Measurements from ENCODE around the gene BMI1. TPM values are rescaled to one million over a fixed set of nuclear protein-coding genes. Genes with fewer than 3 reads are reported as not detected.

The BMI1 gene
- total RNA-seq, 2 experiments from 2014 or later, result 58.8 to 63.5 TPM

DNA sequence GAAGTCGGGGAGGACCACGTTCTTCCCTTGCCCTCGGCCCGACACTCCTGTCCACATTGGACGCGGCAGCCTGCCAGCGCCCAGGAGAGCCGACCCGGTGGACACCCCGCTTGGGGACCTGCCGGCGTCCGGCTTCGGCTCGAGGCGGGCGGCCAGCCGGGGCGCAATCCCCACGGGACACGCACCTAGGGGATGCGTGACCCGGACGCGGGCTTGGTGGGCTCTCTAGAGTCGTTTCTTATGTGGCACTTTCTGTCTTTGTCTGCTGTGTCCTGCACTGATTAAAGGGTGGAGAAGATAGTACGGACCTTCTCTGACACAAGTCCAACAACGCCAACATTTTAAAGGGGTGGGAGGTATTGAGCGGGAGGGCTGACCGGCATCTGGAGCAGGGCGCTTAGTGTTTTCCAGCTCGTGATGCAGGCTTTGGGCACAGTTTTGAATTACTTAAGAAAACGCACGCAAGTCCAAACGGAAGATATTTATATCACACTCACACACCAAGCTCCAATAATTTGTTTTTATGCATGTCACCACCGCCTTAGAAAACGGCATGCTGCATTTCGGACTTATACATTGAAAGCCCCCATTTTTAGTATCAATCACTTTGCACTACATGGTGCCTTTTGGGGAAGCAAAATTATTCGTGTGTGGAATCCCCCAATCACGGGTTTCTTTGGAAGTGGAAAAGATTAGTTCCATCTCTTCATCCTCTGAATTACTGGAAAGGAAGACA, 20.5 kb downstream of the BMI1 start:
- Mint-ChIP-seq H3K27ac (peak overlapping the region; percentile 38), H3K4me1 (ENCODE audit: low read depth) (peaks cover 29% of the 10 kb centered on the region), H3K9me3 (no peaks in the 10 kb centered on the region), H3K36me3 (peaks cover 5% of the 10 kb centered on the region), H3K27me3 (peaks cover 65% of the 10 kb centered on the region), H3K4me3 (peak overlapping the region; percentile 69)
- no peak for DNase-seq
- POLR2A ChIA-PET, result interaction anchor here (1.4 to 2.1 kb wide), 2 partner anchors 17 to 95 kb away, joined by 6 to 9 read pairs; no protein-coding TSS in a partner anchor
- intact Hi-C loops (cut with micrococcal nuclease), result loop anchor here (2.0 kb wide), 6 partner anchors 17 to 339 kb away; partner anchors contain the start of gene DNAJC1
- CTCF ChIA-PET, result interaction anchor here (1.1 kb wide), 1 partner anchor 331 kb away, joined by 3 read pairs; no protein-coding TSS in a partner anchor

DNA sequence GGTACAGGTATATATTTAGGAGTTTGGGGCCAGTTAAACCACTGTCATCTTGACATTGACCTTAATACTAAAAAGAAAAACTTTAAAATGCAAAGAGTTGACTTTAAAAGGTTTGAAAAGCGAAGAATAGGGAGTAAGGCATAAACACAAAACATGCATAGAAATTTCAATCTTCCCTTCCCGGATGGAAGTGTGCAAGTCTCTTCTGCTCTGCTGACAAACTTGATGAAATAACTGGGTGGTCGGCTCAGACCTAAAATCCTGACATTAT, 21.0 kb downstream of the BMI1 start:
- Mint-ChIP-seq H3K9me3 (no peaks in the 10 kb centered on the region), H3K4me1 (ENCODE audit: low read depth) (peaks cover 26% of the 10 kb centered on the region), H3K36me3 (peaks cover 5% of the 10 kb centered on the region), H3K4me3 (peak overlapping the region; percentile 69), H3K27ac (no peak overlapping the region), H3K27me3 (peaks cover 63% of the 10 kb centered on the region)
- ChIA-PET CTCF (interaction anchor here (1.1 kb wide), 1 partner anchor 332 kb away, joined by 3 read pairs; no protein-coding TSS in a partner anchor), POLR2A (interaction anchor here (2.1 kb wide), 1 partner anchor 95 kb away, joined by 6 read pairs; no protein-coding TSS in a partner anchor)
- no peak for DNase-seq
- intact Hi-C loops (cut with micrococcal nuclease), result loop anchor here (2.0 kb wide), 6 partner anchors 17 to 339 kb away; partner anchors contain the start of gene DNAJC1

DNA sequence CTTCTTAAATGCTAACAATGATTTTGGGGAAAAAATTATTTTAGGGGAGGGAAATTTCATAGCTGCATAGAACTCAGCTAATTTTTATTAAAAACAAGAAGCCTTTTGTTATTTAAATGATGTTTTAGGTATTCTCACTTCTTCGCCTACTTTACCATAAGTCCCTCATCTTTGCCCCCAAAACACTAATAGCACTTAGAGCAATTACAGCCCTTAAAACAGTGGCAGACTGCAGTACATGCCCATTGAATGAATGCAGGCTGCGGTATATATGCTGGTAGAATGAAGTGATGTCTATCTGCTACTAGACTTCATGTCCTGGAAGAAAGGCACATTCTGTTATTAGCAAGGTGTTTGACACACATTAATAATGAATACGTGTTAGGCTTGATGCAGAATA, 21.5 kb downstream of the BMI1 start:
- no peak for DNase-seq
- no peaks in the 10 kb centered on the region for H3K9me3 Mint-ChIP-seq
- H3K4me1 Mint-ChIP-seq (ENCODE audit: low read depth), result peaks cover 23% of the 10 kb centered on the region
- H3K27ac Mint-ChIP-seq, result no peak overlapping the region
- intact Hi-C loops (cut with micrococcal nuclease), result no loop called here
- peaks cover 60% of the 10 kb centered on the region for H3K27me3 Mint-ChIP-seq
- H3K36me3 Mint-ChIP-seq, result peaks cover 5% of the 10 kb centered on the region
- ChIA-PET CTCF (no interaction called here), POLR2A (no interaction called here)
- no peak overlapping the region for H3K4me3 Mint-ChIP-seq

DNA sequence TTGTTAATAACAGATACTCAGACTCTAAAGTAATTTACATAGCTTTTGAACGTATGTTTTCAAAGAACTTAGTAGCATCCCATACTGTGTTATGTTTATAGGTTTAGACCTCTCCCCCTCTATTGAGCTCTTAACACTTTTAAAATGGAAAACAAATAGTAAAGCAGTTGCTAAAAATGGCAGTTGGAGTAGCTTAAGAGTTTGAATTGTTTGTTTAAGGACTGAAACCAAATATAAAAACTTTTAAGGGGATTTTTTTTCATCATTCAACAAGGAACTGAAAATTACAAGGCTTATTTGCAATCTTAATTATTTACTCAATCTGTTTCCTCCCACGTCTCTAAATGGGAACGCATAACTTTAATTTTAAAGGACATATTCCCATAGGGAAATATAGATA, 22.8 kb downstream of the BMI1 start:
- no peak for DNase-seq
- peaks cover 21% of the 10 kb centered on the region for H3K4me1 Mint-ChIP-seq (ENCODE audit: low read depth)
- peaks cover 55% of the 10 kb centered on the region for H3K27me3 Mint-ChIP-seq
- intact Hi-C loops (cut with micrococcal nuclease), result no loop called here
- POLR2A ChIA-PET, result no interaction called here
- no peak overlapping the region for H3K4me3 Mint-ChIP-seq
- H3K27ac Mint-ChIP-seq, result no peak overlapping the region
- CTCF ChIA-PET, result interaction anchor here (0.9 to 1.2 kb wide), 4 partner anchors 28 to 645 kb away, joined by 3 to 4 read pairs (median 4); partner anchors contain the start of gene COMMD3
- H3K36me3 Mint-ChIP-seq, result peaks cover 5% of the 10 kb centered on the region
- no peaks in the 10 kb centered on the region for H3K9me3 Mint-ChIP-seq

DNA sequence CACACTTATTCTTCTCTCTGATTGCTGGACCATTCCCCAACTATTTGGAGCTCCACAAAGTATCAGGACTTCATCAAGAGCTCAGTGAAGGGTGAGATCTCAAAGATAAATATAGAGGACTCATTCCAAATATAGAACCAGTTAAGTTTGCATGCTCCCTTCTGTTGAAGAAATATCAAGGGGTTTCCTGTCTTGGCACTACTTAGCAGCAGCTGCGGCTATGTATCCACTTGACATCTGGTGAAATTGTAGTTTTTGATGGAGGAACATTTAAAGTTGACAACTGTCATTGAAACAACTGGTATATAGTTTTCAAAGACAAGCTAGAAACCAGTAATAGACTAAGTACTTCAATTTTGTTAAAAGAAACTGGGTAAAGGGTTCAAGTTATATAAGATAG, 23.4 kb downstream of the BMI1 start:
- intact Hi-C loops (cut with micrococcal nuclease), result no loop called here
- Mint-ChIP-seq H3K4me3 (no peak overlapping the region), H3K4me1 (ENCODE audit: low read depth) (peaks cover 20% of the 10 kb centered on the region), H3K27me3 (peaks cover 52% of the 10 kb centered on the region), H3K27ac (no peak overlapping the region), H3K9me3 (no peaks in the 10 kb centered on the region), H3K36me3 (peaks cover 5% of the 10 kb centered on the region)
- POLR2A ChIA-PET, result no interaction called here
- CTCF ChIA-PET, result interaction anchor here (0.9 to 1.2 kb wide), 3 partner anchors 28 to 645 kb away, joined by 3 to 4 read pairs (median 4); partner anchors contain the start of gene COMMD3
- DNase-seq, result no peak

DNA sequence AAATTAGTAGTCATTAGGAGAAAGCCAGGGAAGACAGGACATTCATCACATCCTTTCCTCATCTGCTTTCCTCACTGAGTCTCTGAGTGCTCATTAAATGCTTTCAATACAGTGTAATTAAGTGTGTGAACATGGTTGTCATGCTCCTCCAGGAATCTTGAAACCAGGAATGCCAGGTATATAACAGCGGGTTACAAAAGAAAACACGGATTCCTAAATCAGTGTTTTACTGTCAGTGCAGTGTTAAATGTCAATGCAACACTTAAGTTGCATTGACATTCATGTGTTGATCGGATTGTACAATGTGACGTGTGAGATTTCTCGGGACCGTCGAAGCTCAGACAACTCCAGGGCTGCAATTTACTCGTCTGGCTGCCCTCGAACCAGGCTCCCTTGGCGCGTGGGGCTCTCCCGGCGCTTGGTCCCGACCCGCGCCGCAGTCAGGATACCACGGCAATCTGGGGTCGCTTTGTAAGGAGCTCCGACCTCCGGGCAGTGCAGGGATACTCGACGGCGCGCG, 23.9 kb downstream of the BMI1 start:
- peaks cover 20% of the 10 kb centered on the region for H3K4me1 Mint-ChIP-seq (ENCODE audit: low read depth)
- H3K9me3 Mint-ChIP-seq, result no peaks in the 10 kb centered on the region
- no peak overlapping the region for H3K27ac Mint-ChIP-seq
- H3K4me3 Mint-ChIP-seq, result peak overlapping the region; percentile 56
- H3K27me3 Mint-ChIP-seq, result peaks cover 52% of the 10 kb centered on the region
- intact Hi-C loops (cut with micrococcal nuclease), result no loop called here
- peaks cover 5% of the 10 kb centered on the region for H3K36me3 Mint-ChIP-seq
- ChIA-PET CTCF (no interaction called here), POLR2A (interaction anchor here (1.2 kb wide), 1 partner anchor 341 kb away, joined by 3 read pairs; the partner anchor contains the start of gene DNAJC1)
- no peak for DNase-seq

DNA sequence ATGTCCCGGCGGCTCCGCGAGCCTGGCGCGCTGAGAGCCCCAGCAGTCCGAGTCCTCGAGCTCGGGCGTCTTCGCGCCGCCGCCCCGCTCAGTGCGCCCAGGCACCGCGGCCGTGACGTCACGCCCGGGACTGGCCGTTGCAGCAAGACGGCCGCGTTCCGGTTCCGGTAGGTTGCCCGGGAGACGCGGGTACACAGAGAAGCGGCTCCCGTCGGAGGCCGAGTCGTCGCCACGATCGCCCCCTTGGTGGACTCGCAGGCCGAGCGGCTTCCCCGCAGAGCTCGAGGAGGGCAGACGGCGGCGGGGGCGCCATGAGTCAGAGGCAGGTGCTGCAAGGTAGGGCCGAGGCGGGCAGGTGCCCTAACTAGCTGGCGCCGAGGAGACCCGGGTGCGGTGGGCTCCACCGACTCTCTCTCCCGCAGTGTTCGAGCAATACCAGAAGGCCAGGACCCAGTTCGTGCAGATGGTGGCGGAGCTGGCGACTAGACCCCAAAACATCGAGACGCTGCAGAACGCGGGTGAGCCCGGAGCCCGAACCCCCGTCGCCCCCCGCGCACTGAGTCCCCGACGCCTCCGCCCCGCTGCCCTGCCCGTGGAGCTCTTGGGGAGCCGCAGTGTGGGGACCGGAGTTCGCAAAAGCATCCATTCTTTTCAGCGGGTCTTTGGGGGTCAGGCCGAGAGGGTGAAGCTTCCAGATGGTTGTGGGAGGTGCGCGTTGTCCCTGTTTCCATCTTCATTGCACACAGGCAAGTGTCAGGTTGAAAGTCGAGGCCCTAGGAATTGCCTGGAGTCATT, 24.6 kb downstream of the BMI1 start, which contains the start of gene SPAG6:
SPAG6 (plus strand) TSS at position 196 of the 795 bp plus-strand sequence; CDS start at position 312, 116 bp downstream.
- H3K4me3 Mint-ChIP-seq, result peak within 1 kb of the TSS; percentile 56
- ChIA-PET POLR2A (interaction anchor here (1.2 kb wide), 1 partner anchor 342 kb away, joined by 3 read pairs; the partner anchor contains the start of gene DNAJC1), CTCF (interaction anchor here (0.7 kb wide), 1 partner anchor 757 kb away, joined by 3 read pairs; no protein-coding TSS in a partner anchor)
- H3K27me3 Mint-ChIP-seq, result peaks cover 50% of the 10 kb centered on the region
- DNase-seq, result peak; percentile 75
- no peak within 1 kb of the TSS for H3K27ac Mint-ChIP-seq
- H3K36me3 Mint-ChIP-seq, result peaks cover 3% of the 10 kb centered on the region
- H3K9me3 Mint-ChIP-seq, result no peaks in the 10 kb centered on the region
- intact Hi-C loops (cut with micrococcal nuclease), result no loop called here
- H3K4me1 Mint-ChIP-seq (ENCODE audit: low read depth), result peaks cover 16% of the 10 kb centered on the region

DNA sequence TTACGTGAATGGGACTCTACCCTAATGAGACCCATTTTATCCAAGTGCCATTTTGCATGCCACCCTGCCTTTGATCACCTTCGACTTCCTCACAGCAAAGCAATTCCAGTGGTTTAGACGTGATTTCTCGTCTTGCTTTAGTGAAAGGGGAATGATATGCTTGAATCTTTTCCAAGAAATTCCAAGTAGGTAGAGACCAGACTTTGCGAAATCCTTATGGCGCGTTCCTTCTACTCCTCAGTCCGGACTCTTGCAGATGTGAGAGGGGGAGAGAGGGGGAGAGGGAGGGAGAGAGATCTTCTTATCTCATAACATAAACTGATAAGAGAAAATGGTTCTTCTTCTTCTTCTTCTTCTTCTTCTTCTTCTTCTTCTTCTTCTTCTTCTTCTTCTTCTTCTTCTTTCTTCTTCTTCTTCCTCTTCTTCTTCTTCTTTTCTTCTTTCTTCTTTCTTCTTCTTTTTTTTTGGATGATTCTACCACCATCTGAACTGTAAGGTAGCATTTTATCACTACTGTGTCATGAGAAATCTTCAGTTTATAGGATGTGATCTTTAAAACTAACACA, 25.3 kb downstream of the BMI1 start:
- DNase-seq, result no peak
- H3K4me3 Mint-ChIP-seq, result peak overlapping the region; percentile 54
- H3K27me3 Mint-ChIP-seq, result peaks cover 50% of the 10 kb centered on the region
- no peaks in the 10 kb centered on the region for H3K9me3 Mint-ChIP-seq
- H3K27ac Mint-ChIP-seq, result no peak overlapping the region
- POLR2A ChIA-PET, result interaction anchor here (1.2 kb wide), 1 partner anchor 342 kb away, joined by 3 read pairs; the partner anchor contains the start of gene DNAJC1
- intact Hi-C loops (cut with micrococcal nuclease), result no loop called here
- peaks cover 3% of the 10 kb centered on the region for H3K36me3 Mint-ChIP-seq
- CTCF ChIA-PET, result interaction anchor here (0.7 kb wide), 1 partner anchor 757 kb away, joined by 3 read pairs; no protein-coding TSS in a partner anchor
- peaks cover 16% of the 10 kb centered on the region for H3K4me1 Mint-ChIP-seq (ENCODE audit: low read depth)

DNA sequence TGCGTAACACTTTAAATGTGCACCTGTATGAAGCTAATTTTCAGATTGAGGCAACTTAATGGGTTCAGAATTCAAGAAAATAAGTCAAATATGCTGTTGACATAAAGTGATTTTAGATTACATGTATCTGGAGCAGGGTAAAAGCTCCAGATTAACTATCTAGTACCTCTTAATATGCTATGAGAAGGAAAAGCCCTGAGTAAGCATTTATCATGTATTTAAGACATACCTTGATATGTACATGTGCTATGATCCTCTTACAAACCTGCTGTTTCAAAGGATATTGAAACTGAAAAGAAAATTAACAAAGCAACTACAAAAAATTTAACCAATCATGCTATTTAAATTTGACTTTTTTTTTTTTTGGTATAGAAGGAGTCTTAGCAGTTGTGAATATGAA, 28.9 kb downstream of the BMI1 start:
- CTCF ChIA-PET, result interaction anchor here (0.6 kb wide), 1 partner anchor 1179 kb away, joined by 4 read pairs; no protein-coding TSS in a partner anchor
- peaks cover under 1% of the 10 kb centered on the region for H3K36me3 Mint-ChIP-seq
- intact Hi-C loops (cut with micrococcal nuclease), result no loop called here
- H3K27me3 Mint-ChIP-seq, result peaks cover 21% of the 10 kb centered on the region
- POLR2A ChIA-PET, result interaction anchor here (0.6 kb wide), 1 partner anchor 11 kb away, joined by 3 read pairs; no protein-coding TSS in a partner anchor
- no peak for DNase-seq
- H3K4me1 Mint-ChIP-seq (ENCODE audit: low read depth), result peaks cover 6% of the 10 kb centered on the region
- H3K27ac Mint-ChIP-seq, result no peak overlapping the region
- no peaks in the 10 kb centered on the region for H3K9me3 Mint-ChIP-seq
- H3K4me3 Mint-ChIP-seq, result no peak overlapping the region

DNA sequence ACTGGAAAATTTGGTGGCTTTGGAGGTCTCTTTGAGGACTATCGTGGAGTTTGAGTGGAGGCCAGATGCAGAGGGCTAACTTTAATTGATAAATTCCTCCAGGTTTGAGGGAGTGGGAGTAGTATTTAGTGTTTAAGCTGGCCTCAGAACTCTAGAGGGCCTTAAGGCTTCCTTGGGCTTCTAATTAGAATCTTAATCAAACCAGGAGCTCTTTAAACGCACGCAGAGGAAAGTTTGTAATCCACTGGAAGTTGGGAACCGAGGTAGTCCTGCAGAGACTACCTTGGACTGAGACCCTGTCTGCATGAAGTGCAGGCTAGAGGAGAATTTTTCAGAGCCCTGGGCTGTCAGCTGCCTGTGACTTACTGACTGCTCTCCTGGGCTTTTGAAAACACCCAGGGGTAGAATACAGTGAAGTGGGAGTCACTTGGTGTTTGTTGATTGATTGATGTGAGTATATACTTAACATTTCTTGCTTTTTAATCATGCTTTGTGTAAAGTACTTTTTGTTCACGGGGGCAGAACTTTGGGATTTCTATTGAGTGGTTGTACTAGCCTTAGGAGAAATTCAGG, 30.3 kb downstream of the BMI1 start:
- CTCF ChIA-PET, result no interaction called here
- DNase-seq, result no peak
- no peak overlapping the region for H3K4me3 Mint-ChIP-seq

DNA sequence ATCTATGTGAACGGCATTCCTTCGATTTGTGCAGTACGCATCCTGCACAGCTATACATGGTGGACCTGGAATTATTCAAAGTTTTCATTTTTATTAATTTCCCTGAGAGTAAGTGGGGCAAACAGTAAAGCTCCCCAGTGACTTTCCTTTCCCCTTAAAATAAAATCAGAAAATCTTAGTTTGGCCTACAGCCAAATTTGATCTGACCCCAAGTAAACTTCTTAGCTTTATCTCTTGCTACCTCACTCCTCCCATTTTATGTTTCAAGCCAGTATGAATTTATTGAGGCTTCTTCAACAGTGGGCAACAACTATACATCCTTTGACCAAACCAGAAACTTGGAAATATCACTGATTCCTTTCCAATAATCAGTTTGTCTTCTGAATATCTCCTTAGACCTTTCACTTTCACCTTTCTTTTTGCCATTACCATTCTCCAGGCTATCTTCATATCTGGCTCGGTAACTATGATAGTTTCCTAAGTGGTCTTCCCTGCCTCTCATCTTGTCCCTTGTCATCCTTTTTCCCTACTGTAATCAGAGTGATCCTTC, 35.5 kb downstream of the BMI1 start:
- no peak for DNase-seq
- no peaks in the 10 kb centered on the region for H3K36me3 Mint-ChIP-seq
- POLR2A ChIA-PET, result no interaction called here
- CTCF ChIA-PET, result no interaction called here
- no peak overlapping the region for H3K4me3 Mint-ChIP-seq
- intact Hi-C loops (cut with micrococcal nuclease), result no loop called here
- no peaks in the 10 kb centered on the region for H3K9me3 Mint-ChIP-seq
- H3K27ac Mint-ChIP-seq, result no peak overlapping the region
- no peaks in the 10 kb centered on the region for H3K27me3 Mint-ChIP-seq
- H3K4me1 Mint-ChIP-seq (ENCODE audit: low read depth), result no peaks in the 10 kb centered on the region

More for the DNA sequence above, 30.3 kb downstream of the BMI1 start:
- H3K9me3 Mint-ChIP-seq, result no peaks in the 10 kb centered on the region
- H3K4me1 Mint-ChIP-seq (ENCODE audit: low read depth), result no peaks in the 10 kb centered on the region
- H3K27ac Mint-ChIP-seq, result no peak overlapping the region
- no peaks in the 10 kb centered on the region for H3K36me3 Mint-ChIP-seq
- H3K27me3 Mint-ChIP-seq, result peaks cover 12% of the 10 kb centered on the region
- intact Hi-C loops (cut with micrococcal nuclease), result no loop called here
- POLR2A ChIA-PET, result no interaction called here
